ENCODE data around the gene NUP214. TPM values are rescaled to one million over a fixed set of nuclear protein-coding genes. Genes with fewer than 3 reads are reported as not detected.

Gene NUP214
- polyA plus RNA-seq, 1 donor from 2014 or later: 15.0 TPM

Small RNA genes within 50 kb of the gene (small RNA-seq; reads per million reads assigned to genes)
- gene RNU6-881P: 0 reads per million in 3 experiments

Other genes starting within 250 kb of the NUP214 start
- not detected in 2 replicates for gene QRFP, start 228.8 kb upstream of the NUP214 start, polyA plus RNA-seq
- gene FIBCD1, start 186.3 kb upstream of the NUP214 start, polyA plus RNA-seq: 1.6 and 2.7 TPM in 2 replicates
- 0.04 TPM in 1 of 2 replicates, not detected in the other for gene LAMC3, start 116.4 kb upstream of the NUP214 start, polyA plus RNA-seq
- gene AIF1L, start 29.1 kb upstream of the NUP214 start, polyA plus RNA-seq: 3.4 TPM in 2 replicates
- gene FAM78A, start 150.9 kb downstream of the NUP214 start, polyA plus RNA-seq: 0.47 and 0.62 TPM in 2 replicates
- 0.87 and 1.6 TPM in 2 replicates for gene PLPP7, start 164.1 kb downstream of the NUP214 start, polyA plus RNA-seq